ENCODE results near the gene PPP1R3C. TPM values are rescaled to one million over a fixed set of nuclear protein-coding genes. Genes with fewer than 3 reads are reported as not detected.

The PPP1R3C gene
- total and polyA plus RNA-seq, 9 donors: 78.2 to 166 (median 120) TPM

DNA sequence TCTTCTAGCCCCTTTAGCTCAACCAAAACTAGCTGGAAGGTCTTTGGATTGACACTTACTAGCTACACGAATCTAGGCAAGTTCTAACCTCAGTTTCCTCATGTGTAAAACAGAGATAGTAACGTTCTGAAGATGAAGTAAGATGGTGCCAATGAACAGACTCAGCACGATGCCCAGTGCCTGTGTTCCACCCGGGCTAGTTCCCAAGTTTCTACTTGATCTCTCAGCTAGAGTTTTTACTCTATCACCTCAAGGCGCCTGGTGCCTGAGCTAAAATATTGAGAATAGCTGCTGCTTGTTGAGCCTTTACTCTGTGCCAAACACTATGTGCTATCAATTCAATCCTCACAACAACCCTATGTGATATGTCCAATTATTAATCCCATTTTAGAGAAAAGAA is 1.4 kb upstream of the PPP1R3C start:
- 92% methylated on average over 4 of the region's 5 CpGs for WGBS (ENCODE audit: insufficient coverage)
- no peak overlapping the region for H3K27ac ChIP-seq (ENCODE audit: low read length)
- DNase-seq: no peak
- H3K4me1 ChIP-seq (ENCODE audit: control insufficient read depth, insufficient read depth, low read length): peaks cover 9% of the 10 kb centered on the region
- peaks cover 10% of the 10 kb centered on the region for H3K27me3 ChIP-seq (ENCODE audit: control insufficient read depth, insufficient read depth, low read length)
- H3K4me3 ChIP-seq (ENCODE audit: low read length): no peak overlapping the region
- H3K9me3 ChIP-seq (replicated peaks; ENCODE audit: control insufficient read depth, low read depth, low read length): no peaks in the 10 kb centered on the region
- peaks cover 14% of the 10 kb centered on the region for H3K36me3 ChIP-seq (ENCODE audit: control insufficient read depth, insufficient read depth, low read length)

GRCh38 chr10:91630625-91631024 is 2.2 kb downstream of the PPP1R3C start:
- WGBS (ENCODE audit: insufficient coverage): 87% methylated on average over 9 of the region's 10 CpGs
- H3K36me3 ChIP-seq (ENCODE audit: control insufficient read depth, insufficient read depth, low read length): peaks cover 26% of the 10 kb centered on the region
- peak overlapping the region; percentile 64 for H3K4me3 ChIP-seq (ENCODE audit: low read length)
- peaks cover 10% of the 10 kb centered on the region for H3K27me3 ChIP-seq (ENCODE audit: control insufficient read depth, insufficient read depth, low read length)
- peak overlapping the region; percentile 54 for H3K27ac ChIP-seq (ENCODE audit: low read length)
- peaks cover 15% of the 10 kb centered on the region for H3K4me1 ChIP-seq (ENCODE audit: control insufficient read depth, insufficient read depth, low read length)
- no peaks in the 10 kb centered on the region for H3K9me3 ChIP-seq (replicated peaks; ENCODE audit: control insufficient read depth, low read depth, low read length)
- DNase-seq: peak; percentile 27

GRCh38 chr10:91629715-91630549 is 2.9 kb downstream of the PPP1R3C start:
- DNase-seq: no peak
- H3K4me3 ChIP-seq (ENCODE audit: low read length): peak overlapping the region; percentile 64
- H3K9me3 ChIP-seq (replicated peaks; ENCODE audit: control insufficient read depth, low read depth, low read length): no peaks in the 10 kb centered on the region
- H3K36me3 ChIP-seq (ENCODE audit: control insufficient read depth, insufficient read depth, low read length): peaks cover 27% of the 10 kb centered on the region
- peaks cover 15% of the 10 kb centered on the region for H3K4me1 ChIP-seq (ENCODE audit: control insufficient read depth, insufficient read depth, low read length)
- WGBS (ENCODE audit: insufficient coverage): 94% methylated on average over 9 of the region's 11 CpGs
- peaks cover 10% of the 10 kb centered on the region for H3K27me3 ChIP-seq (ENCODE audit: control insufficient read depth, insufficient read depth, low read length)
- H3K27ac ChIP-seq (ENCODE audit: low read length): peak overlapping the region; percentile 54

- Histone ChIP-seq H3K27me3 (ENCODE audit: control insufficient read depth, insufficient read depth, low read length) (peaks cover 7% of the 10 kb centered on the region), H3K9me3 (replicated peaks; ENCODE audit: control insufficient read depth, low read depth, low read length) (no peaks in the 10 kb centered on the region), H3K4me1 (ENCODE audit: control insufficient read depth, insufficient read depth, low read length) (peaks cover 11% of the 10 kb centered on the region), H3K4me3 (ENCODE audit: low read length) (peak overlapping the region; percentile 64), H3K27ac (ENCODE audit: low read length) (peak overlapping the region; percentile 69), H3K36me3 (ENCODE audit: control insufficient read depth, insufficient read depth, low read length) (peaks cover 34% of the 10 kb centered on the region)
- DNase-seq: no peak
- WGBS (ENCODE audit: insufficient coverage): no CpG with 5 or more reads among the region's 1 CpG
Measured at GRCh38 chr10:91628383-91628782, 4.5 kb downstream of the PPP1R3C start.

GRCh38 chr10:91627344-91628102 is 5.3 kb downstream of the PPP1R3C start:
- H3K27me3 ChIP-seq (ENCODE audit: control insufficient read depth, insufficient read depth, low read length): no peaks in the 10 kb centered on the region
- H3K9me3 ChIP-seq (replicated peaks; ENCODE audit: control insufficient read depth, low read depth, low read length): peaks cover 2% of the 10 kb centered on the region
- peaks cover 34% of the 10 kb centered on the region for H3K36me3 ChIP-seq (ENCODE audit: control insufficient read depth, insufficient read depth, low read length)
- 50% methylated on average over 2 of the region's 7 CpGs for WGBS (ENCODE audit: insufficient coverage)
- peaks cover 9% of the 10 kb centered on the region for H3K4me1 ChIP-seq (ENCODE audit: control insufficient read depth, insufficient read depth, low read length)
- DNase-seq: no peak
- peak overlapping the region; percentile 69 for H3K27ac ChIP-seq (ENCODE audit: low read length)
- peak overlapping the region; percentile 64 for H3K4me3 ChIP-seq (ENCODE audit: low read length)

DNA sequence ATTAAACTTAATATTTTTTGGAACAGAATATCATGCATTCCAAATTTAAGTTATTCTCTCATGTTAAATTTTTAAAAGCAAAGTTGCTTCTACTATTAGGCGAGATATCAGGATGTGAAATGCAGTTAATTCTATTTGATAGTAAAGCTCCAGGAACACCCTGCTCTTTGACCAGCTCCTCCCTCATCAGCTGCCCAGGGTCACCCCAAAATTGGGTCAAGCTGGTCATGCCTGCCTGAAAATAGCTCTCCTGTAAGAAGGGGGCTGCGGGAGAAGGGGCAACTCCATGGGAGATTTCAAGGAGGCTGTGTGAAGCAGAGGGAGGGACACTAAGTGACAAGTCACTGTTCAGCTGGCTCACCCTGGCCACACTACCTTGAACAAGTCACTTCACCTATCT is 5.9 kb downstream of the PPP1R3C start:
- H3K27me3 ChIP-seq (ENCODE audit: control insufficient read depth, insufficient read depth, low read length): no peaks in the 10 kb centered on the region
- peaks cover 9% of the 10 kb centered on the region for H3K4me1 ChIP-seq (ENCODE audit: control insufficient read depth, insufficient read depth, low read length)
- H3K9me3 ChIP-seq (replicated peaks; ENCODE audit: control insufficient read depth, low read depth, low read length): peaks cover 2% of the 10 kb centered on the region
- no peak overlapping the region for H3K4me3 ChIP-seq (ENCODE audit: low read length)
- H3K27ac ChIP-seq (ENCODE audit: low read length): peak overlapping the region; percentile 6
- DNase-seq: no peak
- peaks cover 34% of the 10 kb centered on the region for H3K36me3 ChIP-seq (ENCODE audit: control insufficient read depth, insufficient read depth, low read length)
- no CpG with 5 or more reads among the region's 2 CpGs for WGBS (ENCODE audit: insufficient coverage)

GRCh38 chr10:91624633-91625032 is 8.2 kb downstream of the PPP1R3C start:
- DNase-seq: no peak
- Histone ChIP-seq H3K27ac (ENCODE audit: low read length) (no peak overlapping the region), H3K27me3 (ENCODE audit: control insufficient read depth, insufficient read depth, low read length) (no peaks in the 10 kb centered on the region), H3K36me3 (ENCODE audit: control insufficient read depth, insufficient read depth, low read length) (peaks cover 22% of the 10 kb centered on the region), H3K9me3 (replicated peaks; ENCODE audit: control insufficient read depth, low read depth, low read length) (peaks cover 2% of the 10 kb centered on the region), H3K4me3 (ENCODE audit: low read length) (no peak overlapping the region), H3K4me1 (ENCODE audit: control insufficient read depth, insufficient read depth, low read length) (peaks cover 6% of the 10 kb centered on the region)

DNA sequence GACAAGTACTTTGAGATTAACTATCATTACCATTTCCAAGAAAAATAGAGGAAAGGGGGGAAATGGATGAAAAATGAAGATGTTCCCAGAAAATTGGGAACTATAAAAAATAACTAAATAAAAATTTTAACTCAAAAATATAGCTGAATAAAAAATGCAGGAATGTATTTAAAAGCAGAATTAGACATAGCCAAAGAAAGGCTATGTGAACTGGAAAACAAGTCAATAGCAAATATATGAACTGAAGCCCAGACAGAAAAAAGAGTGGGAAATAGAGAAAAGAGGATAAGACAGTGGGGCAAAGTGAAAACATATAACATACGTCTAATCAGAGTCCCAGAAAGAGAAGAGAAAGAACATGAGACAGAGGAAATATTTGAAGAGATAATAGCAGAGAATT is 10.3 kb downstream of the PPP1R3C start:
- Histone ChIP-seq H3K36me3 (ENCODE audit: control insufficient read depth, insufficient read depth, low read length) (peaks cover 10% of the 10 kb centered on the region), H3K4me1 (ENCODE audit: control insufficient read depth, insufficient read depth, low read length) (peaks cover 3% of the 10 kb centered on the region), H3K27ac (ENCODE audit: low read length) (no peak overlapping the region), H3K9me3 (replicated peaks; ENCODE audit: control insufficient read depth, low read depth, low read length) (peaks cover 2% of the 10 kb centered on the region), H3K4me3 (ENCODE audit: low read length) (no peak overlapping the region), H3K27me3 (ENCODE audit: control insufficient read depth, insufficient read depth, low read length) (no peaks in the 10 kb centered on the region)
- WGBS (ENCODE audit: insufficient coverage): no CpG with 5 or more reads among the region's 1 CpG
- DNase-seq: no peak

- no peak overlapping the region for H3K27ac ChIP-seq (ENCODE audit: low read length)
- no peak overlapping the region for H3K4me3 ChIP-seq (ENCODE audit: low read length)
- H3K36me3 ChIP-seq (ENCODE audit: control insufficient read depth, insufficient read depth, low read length): peaks cover 7% of the 10 kb centered on the region
- peaks cover 2% of the 10 kb centered on the region for H3K4me1 ChIP-seq (ENCODE audit: control insufficient read depth, insufficient read depth, low read length)
- WGBS (ENCODE audit: insufficient coverage): no CpG with 5 or more reads among the region's 1 CpG
- no peak for DNase-seq
- peaks cover 2% of the 10 kb centered on the region for H3K9me3 ChIP-seq (replicated peaks; ENCODE audit: control insufficient read depth, low read depth, low read length)
- no peaks in the 10 kb centered on the region for H3K27me3 ChIP-seq (ENCODE audit: control insufficient read depth, insufficient read depth, low read length)
Measured at GRCh38 chr10:91621483-91622113, 11.3 kb downstream of the PPP1R3C start.

DNA sequence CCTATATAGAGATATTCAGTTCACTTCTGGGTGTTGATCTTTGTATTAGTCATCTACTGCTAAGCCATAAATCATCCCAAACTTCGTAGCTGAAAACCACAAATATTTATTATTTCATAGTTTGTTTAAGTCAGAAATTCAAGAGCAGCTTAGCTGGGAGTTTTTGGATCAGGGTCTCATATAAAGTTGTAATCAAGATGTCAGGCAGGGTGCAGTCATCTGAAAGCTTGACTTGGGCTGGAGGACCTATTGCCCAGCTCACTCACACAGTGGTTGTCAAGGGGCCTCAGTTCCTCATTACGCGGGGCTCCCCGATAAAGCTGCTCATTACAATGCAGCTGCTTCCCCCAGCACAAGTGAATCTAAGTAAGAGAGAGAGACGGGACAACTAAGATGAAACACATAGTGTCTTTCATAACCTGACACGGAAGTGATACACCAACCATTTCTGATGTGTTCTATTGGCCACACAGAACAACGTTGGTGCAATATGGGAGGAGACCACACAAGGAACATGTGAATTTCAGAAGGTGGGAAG is 15.7 kb downstream of the PPP1R3C start:
- H3K4me1 ChIP-seq (ENCODE audit: control insufficient read depth, insufficient read depth, low read length): peaks cover 7% of the 10 kb centered on the region
- no peaks in the 10 kb centered on the region for H3K9me3 ChIP-seq (replicated peaks; ENCODE audit: control insufficient read depth, low read depth, low read length)
- H3K36me3 ChIP-seq (ENCODE audit: control insufficient read depth, insufficient read depth, low read length): no peaks in the 10 kb centered on the region
- no peak overlapping the region for H3K27ac ChIP-seq (ENCODE audit: low read length)
- H3K4me3 ChIP-seq (ENCODE audit: low read length): no peak overlapping the region
- no peak for DNase-seq
- H3K27me3 ChIP-seq (ENCODE audit: control insufficient read depth, insufficient read depth, low read length): no peaks in the 10 kb centered on the region
- 71% methylated on average over 1 of the region's 7 CpGs for WGBS (ENCODE audit: insufficient coverage)
